ENCODE measurements around the gene KLHDC8A.

The KLHDC8A gene

GRCh38 chr1:205350691-205351141 is 6.0 kb downstream of the KLHDC8A start:
- no peak for TF ChIP-seq CTCF (IDR thresholded peaks at IDR 0.05; ENCODE audit: low read depth, low read length, missing control alignments)
- no peak overlapping the region for H3K4me3 ChIP-seq (ENCODE audit: low read depth, low read length)

GRCh38 chr1:205350124-205350523 is 6.6 kb downstream of the KLHDC8A start:
- no peak for TF ChIP-seq CTCF (IDR thresholded peaks at IDR 0.05; ENCODE audit: low read depth, low read length, missing control alignments)
- H3K4me3 ChIP-seq (ENCODE audit: low read depth, low read length): no peak overlapping the region
- DNase-seq (ENCODE audit: low read depth): no peak

More at GRCh38 chr1:205350691-205351141, 6.0 kb downstream of the KLHDC8A start:
- DNase-seq (ENCODE audit: low read depth): no peak

GRCh38 chr1:205348554-205349487 is 7.9 kb downstream of the KLHDC8A start:
- H3K4me3 ChIP-seq (ENCODE audit: low read depth, low read length): no peak overlapping the region
- DNase-seq (ENCODE audit: low read depth): no peak
- TF ChIP-seq CTCF (IDR thresholded peaks at IDR 0.05; ENCODE audit: low read depth, low read length, missing control alignments): no peak

- TF ChIP-seq CTCF (IDR thresholded peaks at IDR 0.05; ENCODE audit: low read depth, low read length, missing control alignments): no peak
- no peak overlapping the region for H3K4me3 ChIP-seq (ENCODE audit: low read depth, low read length)
- no peak for DNase-seq (ENCODE audit: low read depth)
Observed at GRCh38 chr1:205346956-205347574, 9.7 kb downstream of the KLHDC8A start.

DNA sequence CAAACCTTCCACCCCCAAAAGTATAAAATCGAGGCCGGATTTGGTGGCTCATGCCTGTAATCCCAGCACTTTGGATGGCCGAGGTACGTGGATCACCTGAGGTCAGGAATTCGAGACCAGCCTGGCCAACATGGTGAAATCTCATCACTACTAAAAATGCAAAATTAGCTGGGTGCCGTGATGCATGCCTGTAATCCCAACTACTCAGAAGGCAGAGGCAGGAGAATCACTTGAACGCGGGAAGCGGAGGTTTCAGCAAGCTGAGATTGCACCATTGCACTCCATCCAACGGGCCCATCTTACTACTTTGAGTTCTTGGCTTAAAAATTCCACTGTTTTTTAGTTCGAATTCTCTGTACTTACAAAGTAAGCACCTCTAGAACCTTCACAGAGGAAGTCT is 11.0 kb downstream of the KLHDC8A start:
- DNase-seq (ENCODE audit: low read depth): no peak
- no peak overlapping the region for H3K4me3 ChIP-seq (ENCODE audit: low read depth, low read length)
- TF ChIP-seq CTCF (IDR thresholded peaks at IDR 0.05; ENCODE audit: low read depth, low read length, missing control alignments): no peak

DNA sequence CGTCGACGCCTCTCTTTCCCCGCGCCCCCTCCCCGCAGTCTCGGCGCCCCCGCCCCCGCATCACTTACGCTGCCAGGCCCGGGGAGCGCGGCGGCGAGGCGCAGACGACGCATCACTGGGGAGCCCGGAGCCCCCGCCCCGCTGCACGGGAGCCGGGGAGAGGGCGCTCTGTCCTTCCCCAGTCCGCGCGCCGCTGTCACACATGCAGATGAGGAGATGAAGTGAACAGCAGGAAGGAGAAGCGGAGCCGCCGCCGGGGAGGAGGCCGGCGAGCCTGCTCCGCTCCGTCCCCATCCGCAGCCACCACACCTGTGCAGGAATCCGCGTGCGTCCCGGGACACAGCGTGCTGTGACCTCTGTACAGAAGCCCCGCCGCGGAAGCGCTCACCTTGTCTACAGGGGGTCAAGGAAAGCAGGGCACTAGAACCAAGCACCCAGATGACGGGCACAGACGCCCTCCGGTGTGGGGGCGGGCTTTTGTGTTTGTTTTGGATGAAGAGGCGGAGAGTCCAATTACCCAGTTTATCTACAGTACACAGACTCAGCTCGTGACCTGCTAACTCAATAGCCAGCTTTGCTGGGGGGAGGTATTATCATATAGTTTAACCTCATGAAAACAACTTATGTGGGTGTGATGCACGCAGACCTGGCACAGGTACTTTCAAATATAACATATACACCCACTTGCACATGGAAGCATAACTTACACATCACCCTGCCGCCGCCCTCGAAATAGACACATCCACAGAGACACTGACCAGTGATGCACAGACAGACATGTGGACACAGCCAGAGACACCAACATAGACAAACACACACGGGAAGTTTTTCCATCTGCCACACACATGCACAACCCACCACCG is 12.4 kb downstream of the KLHDC8A start:
- no peak overlapping the region for H3K4me3 ChIP-seq (ENCODE audit: low read depth, low read length)
- no peak for TF ChIP-seq CTCF (IDR thresholded peaks at IDR 0.05; ENCODE audit: low read depth, low read length, missing control alignments)
- DNase-seq (ENCODE audit: low read depth): no peak
